Transverse colon (tissue), 4 donors: ENCODE measurements around the gene VRK2.

ENCODE experiments used
- CTCF ChIP-seq, 5 experiments: fragments of 200-600 bp in 3 of 5; fragments of 450-650 bp in 2 of 5; sonication (generic) in 3 of 5; IDR thresholded peaks; 1 replicate in 2 of 5; 2 replicates in 3 of 5; pipeline ENCODE4 v1.5.1; 2016 to 2017; ENCODE audit warnings: antibody characterized with exemption in 5 of 5, inconsistent platforms in 3 of 5, mild to moderate bottlenecking in 2 of 5, moderate library complexity in 1 of 5
- POLR2A ChIP-seq: fragments of 450-650 bp; IDR thresholded peaks from one replicate; pipeline ENCODE4 v1.6.1; 2016; ENCODE audit warnings: antibody characterized with exemption, mild to moderate bottlenecking, moderate library complexity
- POLR2AphosphoS5 ChIP-seq, 3 donors: sonication (generic); formaldehyde crosslinking; IDR thresholded peaks; one replicate each; pipeline ENCODE4 v1.6.1; 2016; ENCODE audit warnings: antibody characterized with exemption in 3 of 3

- TF ChIP-seq CTCF (IDR thresholded peaks at IDR 0.05) (no peak), POLR2A (no peak), POLR2AphosphoS5 (IDR thresholded peaks at IDR 0.05) (no peak)
Observed at GRCh38 chr2:58158481-58158880, 111.9 kb downstream of the VRK2 start.
